DMS153 treated with DMSO at 0.1 percent for 48 hours (cell line): ENCODE measurements around the gene ASCL2.
"Not testable (repeated sequence)": the region's sequence is repeated elsewhere in the genome, so short reads cannot be mapped to it uniquely, and the experiment has no call there.

Experiments
- DNase-seq: peaks from one replicate; lab custom pipeline; 2025; ENCODE audit not compliant: unreplicated experiment; lab: John Stamatoyannopoulos, UW

Gene ASCL2

GRCh38 chr11:2298795-2299761, 28.7 kb upstream of the ASCL2 start:
- DNase-seq: peak; percentile 24

DNA sequence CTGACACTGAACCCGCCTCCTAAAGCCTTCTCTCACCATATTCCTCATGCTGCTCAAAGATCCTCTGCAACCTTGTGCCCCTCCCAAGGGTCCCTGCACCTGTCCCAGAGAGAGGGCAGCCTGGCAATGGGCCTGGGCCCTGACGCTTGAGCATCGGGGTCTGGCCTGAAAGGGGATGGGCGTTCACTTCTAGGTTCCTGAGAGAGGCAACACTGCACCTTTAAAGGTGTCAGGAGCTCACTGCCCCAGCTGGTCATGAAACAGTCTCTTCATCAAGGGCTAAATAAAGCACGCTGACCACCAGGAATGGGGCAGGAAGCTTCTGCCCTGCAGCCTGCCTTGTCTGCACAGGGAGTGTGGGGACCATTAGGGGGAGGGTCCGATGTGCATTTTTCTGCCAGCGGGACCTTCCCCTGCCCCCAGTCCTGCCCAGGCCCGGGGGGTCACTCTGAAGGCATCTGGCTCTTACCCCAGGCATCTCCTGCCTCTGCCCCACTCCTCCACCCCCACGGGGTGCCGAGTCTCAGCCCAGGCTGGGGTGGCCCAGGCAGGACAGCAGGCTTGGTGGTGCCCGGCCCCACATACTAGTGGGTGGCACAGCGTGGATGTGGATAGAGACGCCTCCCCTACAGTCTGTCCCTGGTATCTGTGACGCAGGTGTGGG, 27.9 kb upstream of the ASCL2 start:
- DNase-seq: no peak

DNA sequence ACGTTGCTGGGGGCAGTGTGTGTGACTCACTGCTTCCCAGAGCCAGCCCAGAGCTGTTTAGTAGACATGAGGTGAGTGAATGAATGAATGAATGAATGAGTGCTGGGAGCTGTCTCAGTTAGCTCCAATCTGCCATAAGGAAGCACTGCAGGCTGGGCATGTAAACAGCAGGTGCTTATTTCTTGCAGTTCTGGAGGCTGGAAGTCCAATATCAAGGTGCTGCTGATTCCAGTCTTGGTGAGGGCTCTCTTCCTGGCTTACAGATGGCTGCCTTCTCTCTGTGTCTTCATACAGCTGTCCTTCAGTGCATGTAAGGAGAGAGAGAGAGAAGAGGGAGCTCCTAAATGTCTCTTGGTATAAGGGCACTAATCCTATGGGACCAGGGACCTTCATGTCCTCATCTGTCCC, 27.2 kb upstream of the ASCL2 start:
- DNase-seq: no peak

DNA sequence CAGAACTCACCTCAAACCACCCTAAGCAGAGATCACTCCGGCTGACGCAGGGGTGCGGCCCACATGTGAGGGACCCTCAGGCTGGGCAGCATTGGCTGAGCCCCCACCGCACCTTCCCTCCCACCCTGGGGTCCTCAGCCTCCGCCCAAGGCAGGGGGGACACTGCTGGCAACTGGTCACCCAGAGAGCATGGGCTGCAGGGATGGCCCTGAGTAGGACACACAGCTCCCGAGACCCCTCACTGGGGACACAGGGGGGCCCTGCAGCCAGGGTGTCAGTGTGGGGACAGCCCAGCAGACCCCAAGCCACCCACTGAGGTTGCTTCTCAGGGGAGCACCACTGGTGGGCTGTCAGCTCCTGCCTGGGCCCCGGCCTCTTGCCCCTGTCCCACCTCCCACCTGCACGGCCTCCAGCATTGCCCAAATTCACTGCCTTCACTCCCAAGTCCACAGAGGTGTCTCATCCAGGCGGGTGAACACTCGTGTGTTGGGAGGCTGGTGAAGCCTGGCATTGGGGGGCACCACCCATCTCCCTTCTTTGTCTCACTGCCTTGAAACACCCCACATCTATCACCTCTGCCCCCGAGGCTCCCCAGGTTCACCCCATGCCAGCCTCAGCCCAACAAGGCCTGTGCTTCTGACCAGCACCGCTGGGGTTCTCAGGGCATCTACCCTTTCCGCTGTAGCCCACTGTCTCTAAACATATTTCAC, 26.7 kb upstream of the ASCL2 start:
- DNase-seq: no peak

GRCh38 chr11:2295971-2296912, 25.9 kb upstream of the ASCL2 start:
- DNase-seq: no peak

DNA sequence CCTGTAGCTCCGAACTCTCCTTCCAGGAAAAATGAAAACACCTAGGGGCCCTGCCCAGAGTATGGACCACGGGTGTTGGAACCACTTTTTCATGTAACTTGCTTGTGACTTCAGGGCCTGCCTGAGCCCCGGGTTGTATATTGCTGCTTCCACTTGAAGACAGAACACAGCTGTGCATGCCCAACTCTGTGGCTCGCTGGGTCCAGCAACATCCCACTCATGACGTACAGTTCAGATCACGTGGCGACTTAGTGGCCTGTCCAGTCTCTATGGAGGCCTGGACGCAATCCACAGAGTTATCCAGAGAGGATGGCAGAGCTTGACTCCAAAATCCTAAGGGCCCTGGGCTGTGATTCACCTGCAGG, 24.5 kb upstream of the ASCL2 start:
- DNase-seq: no peak

- no peak for DNase-seq
Observed at GRCh38 chr11:2293984-2294925, 23.9 kb upstream of the ASCL2 start.

DNA sequence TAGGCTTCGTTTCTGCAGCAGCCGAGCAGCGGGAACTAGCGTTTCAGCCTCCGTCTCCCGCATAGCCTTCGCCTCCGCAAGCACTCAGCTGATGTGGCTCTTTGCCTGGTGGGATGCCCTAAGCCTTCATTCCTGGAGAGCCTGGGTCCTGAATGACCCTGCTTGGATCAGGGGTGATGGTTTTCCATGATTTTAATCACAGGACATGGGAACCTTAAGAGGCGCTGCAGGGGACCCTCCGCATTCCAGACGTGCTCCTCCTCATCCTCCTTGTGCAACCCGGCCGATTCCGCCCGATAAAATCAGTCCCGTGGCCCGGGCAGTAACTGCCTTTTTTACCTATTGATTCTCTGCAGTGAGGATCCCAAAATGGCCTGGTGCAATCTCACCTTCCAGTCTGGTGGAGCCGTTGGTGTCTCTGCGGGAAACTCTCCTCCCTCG, 23.2 kb upstream of the ASCL2 start:
- DNase-seq: no peak

DNA sequence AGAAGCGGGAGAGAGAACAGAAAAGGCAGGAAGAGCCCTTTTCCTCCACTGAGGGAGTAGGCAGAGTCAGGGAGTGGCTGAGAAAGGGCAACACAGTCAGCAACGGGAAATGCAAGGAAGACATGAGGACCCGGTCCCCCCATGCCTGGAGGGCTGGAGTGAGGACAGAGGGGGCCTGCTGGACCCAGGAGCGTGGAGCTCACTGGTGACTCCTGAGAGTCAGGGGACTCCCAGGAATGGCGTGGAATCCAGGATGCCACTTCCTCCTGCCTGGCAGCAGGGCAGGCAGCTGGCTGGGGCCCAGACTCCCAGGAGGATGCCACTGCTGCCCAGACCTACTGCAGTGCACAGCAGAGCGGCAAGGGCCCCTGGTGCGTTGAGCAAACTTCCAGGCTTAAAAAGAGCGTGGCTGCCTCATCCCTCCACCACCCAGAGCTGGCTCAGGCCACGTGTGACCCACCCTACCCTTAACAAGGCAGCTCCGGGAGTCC, 20.0 kb upstream of the ASCL2 start:
- no peak for DNase-seq

DNA sequence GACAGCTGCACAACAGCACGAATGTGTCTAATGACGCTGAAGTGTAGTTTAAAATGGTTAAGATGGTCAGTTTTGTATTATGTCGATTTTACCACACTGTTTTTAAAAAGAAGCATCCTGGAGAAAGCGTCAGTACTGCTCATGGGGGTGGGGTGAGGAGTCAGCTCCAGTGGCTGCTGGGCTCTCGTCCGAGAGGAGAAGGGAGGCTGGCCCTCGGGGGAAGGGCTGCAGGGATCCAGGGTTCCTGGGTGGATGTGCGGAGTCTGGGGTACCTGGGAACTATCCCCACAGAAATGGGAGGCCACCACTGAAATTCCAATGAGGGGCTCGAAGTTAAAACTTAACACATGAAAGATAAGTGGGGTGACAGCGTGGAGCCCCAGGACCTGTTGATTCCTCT, 19.5 kb upstream of the ASCL2 start:
- no peak for DNase-seq

- DNase-seq: no peak
Observed at GRCh38 chr11:2289350-2289749, 19.0 kb upstream of the ASCL2 start.

GRCh38 chr11:2287091-2287490, 16.7 kb upstream of the ASCL2 start:
- no peak for DNase-seq

- DNase-seq: not testable (repeated sequence)
Observed at GRCh38 chr11:2286350-2286749, 16.0 kb upstream of the ASCL2 start.

- DNase-seq: no peak
Observed at GRCh38 chr11:2280208-2280607, 9.8 kb upstream of the ASCL2 start.

GRCh38 chr11:2277933-2278523, 7.6 kb upstream of the ASCL2 start:
- no peak for DNase-seq

- DNase-seq: no peak
Observed at GRCh38 chr11:2277008-2277346, 6.6 kb upstream of the ASCL2 start.

GRCh38 chr11:2276280-2277007, 6.1 kb upstream of the ASCL2 start:
- DNase-seq: no peak
